ENCODE data around the gene MRRF.
A peak's percentile ranks its signal among the peaks of the same experiment; 100 is the strongest.
"Not testable (repeated sequence)": the region's sequence is repeated elsewhere in the genome, so short reads cannot be mapped to it uniquely, and the experiment has no call there.

MRRF gene

GRCh38 chr9:122277285-122277897 is 12.7 kb downstream of the MRRF start:
- DNase-seq (ENCODE audit: low spot score), result no peak

GRCh38 chr9:122281368-122281767 is 16.7 kb downstream of the MRRF start:
- DNase-seq (ENCODE audit: low spot score), result no peak

- DNase-seq (ENCODE audit: low spot score), result no peak
These were observed 22.1 kb downstream of the MRRF start for GRCh38 chr9:122286764-122287163.

- no peak for DNase-seq (ENCODE audit: low spot score)
These were observed 22.6 kb downstream of the MRRF start for GRCh38 chr9:122287214-122287720.

GRCh38 chr9:122291458-122291857 is 26.8 kb downstream of the MRRF start:
- DNase-seq (ENCODE audit: low spot score), result no peak

- no peak for DNase-seq (ENCODE audit: low spot score)
These were observed 29.8 kb downstream of the MRRF start for GRCh38 chr9:122294531-122294930.

GRCh38 chr9:122297512-122297911 is 32.8 kb downstream of the MRRF start:
- no peak for DNase-seq (ENCODE audit: low spot score)

- DNase-seq (ENCODE audit: low spot score), result no peak
These were observed 37.8 kb downstream of the MRRF start for GRCh38 chr9:122302237-122303093.

GRCh38 chr9:122307061-122307460 is 42.4 kb downstream of the MRRF start:
- no peak for DNase-seq (ENCODE audit: low spot score)

GRCh38 chr9:122307925-122308324 is 43.2 kb downstream of the MRRF start:
- no peak for DNase-seq (ENCODE audit: low spot score)

GRCh38 chr9:122309861-122310260 is 45.2 kb downstream of the MRRF start:
- DNase-seq (ENCODE audit: low spot score), result no peak

GRCh38 chr9:122314165-122314564 is 49.5 kb downstream of the MRRF start:
- no peak for DNase-seq (ENCODE audit: low spot score)

- DNase-seq (ENCODE audit: low spot score), result no peak
These were observed 50.9 kb downstream of the MRRF start for GRCh38 chr9:122315534-122315933.

GRCh38 chr9:122318284-122318683 is 53.6 kb downstream of the MRRF start:
- peak; percentile 37 for DNase-seq (ENCODE audit: low spot score)

GRCh38 chr9:122320413-122320881 is 55.8 kb downstream of the MRRF start:
- DNase-seq (ENCODE audit: low spot score), result peak; percentile 16

GRCh38 chr9:122322553-122322952 is 57.9 kb downstream of the MRRF start:
- DNase-seq (ENCODE audit: low spot score), result peak; percentile 17

- not testable (repeated sequence) for DNase-seq (ENCODE audit: low spot score)
These were observed 60.0 kb downstream of the MRRF start for GRCh38 chr9:122324665-122325064.

- no peak for DNase-seq (ENCODE audit: low spot score)
These were observed 60.4 kb downstream of the MRRF start for GRCh38 chr9:122325124-122325523.

GRCh38 chr9:122327175-122327574 is 62.5 kb downstream of the MRRF start:
- no peak for DNase-seq (ENCODE audit: low spot score)

- DNase-seq (ENCODE audit: low spot score), result no peak
These were observed 64.9 kb downstream of the MRRF start for GRCh38 chr9:122329597-122329996.

GRCh38 chr9:122330466-122330865 is 65.8 kb downstream of the MRRF start:
- not testable (repeated sequence) for DNase-seq (ENCODE audit: low spot score)

GRCh38 chr9:122331523-122331927 is 66.8 kb downstream of the MRRF start:
- no peak for DNase-seq (ENCODE audit: low spot score)

GRCh38 chr9:122332083-122332482 is 67.4 kb downstream of the MRRF start:
- no peak for DNase-seq (ENCODE audit: low spot score)

All from globus pallidus (tissue), 1 donor.